Measurements from ENCODE around the gene KRT26. TPM values are rescaled to one million over a fixed set of nuclear protein-coding genes. Genes with fewer than 3 reads are reported as not detected.

Gene KRT26
- total and polyA plus RNA-seq, 2 of the 8 experiments (the other 6 are each of a cell fraction or from before 2014, with no cell fraction given) = not detected

DNA sequence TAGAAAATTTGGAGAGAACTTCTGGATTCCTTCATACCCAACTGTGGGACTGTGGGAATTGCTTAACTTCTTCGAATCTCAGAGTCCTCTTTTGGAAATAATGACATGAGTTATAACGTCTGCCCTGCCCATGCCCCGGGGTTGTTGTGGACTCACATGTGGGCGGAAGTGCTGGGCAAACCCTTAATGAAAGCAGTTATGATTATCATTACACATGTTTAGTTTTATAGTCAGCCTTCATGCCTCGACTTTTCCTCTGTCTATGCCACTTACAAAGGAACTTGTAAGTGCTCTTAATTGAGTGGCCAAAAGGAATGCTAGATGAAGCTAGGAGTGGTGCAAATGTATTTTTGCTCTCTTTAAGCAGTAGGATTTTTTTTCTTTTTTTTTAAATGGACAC is 6.5 kb upstream of the KRT26 start:
- Histone ChIP-seq H3K27me3 (replicated peaks in 1 of 4; ENCODE audit: control insufficient read depth in 3 of 4, extremely low read depth in 1 of 4, insufficient read depth in 3 of 4, low read length in 3 of 4) (peaks cover 0 to 3% (median 1%) of the 10 kb centered on the region in 4 experiments; a peak in 3 of 7 replicates), H3K79me1 (ENCODE audit: low read depth, low read length) (no peaks in the 10 kb centered on the region), H2BK15ac (ENCODE audit: low read length) (no peak overlapping the region), H3K4ac (replicated peaks; ENCODE audit: insufficient read length, low read depth, low read length) (no peak overlapping the region), H3K9me3 (ENCODE audit: insufficient read depth in 2 of 2, low read depth in 1 of 2, low read length in 1 of 2) (no peaks in the 10 kb centered on the region), H3K4me2 (ENCODE audit: insufficient read depth in 1 of 2, low read depth in 2 of 2, low read length in 2 of 2) (no peak overlapping the region), H2AFZ (ENCODE audit: low read length) (no peak overlapping the region), H2BK12ac (ENCODE audit: low read depth, low read length) (no peak overlapping the region), H3K79me2 (ENCODE audit: control insufficient read depth in 1 of 2, insufficient read depth in 2 of 2, low read length in 2 of 2) (no peaks in the 10 kb centered on the region), H3K14ac (ENCODE audit: insufficient read length) (no peak overlapping the region), H3K18ac (ENCODE audit: extremely low read depth, low read length) (no peak overlapping the region), H4K5ac (ENCODE audit: insufficient read length, low read depth, low read length) (no peak overlapping the region), H3K36me3 (ENCODE audit: control insufficient read depth in 2 of 4, insufficient read depth in 4 of 4, low read length in 3 of 4) (no peaks in the 10 kb centered on the region), H2BK5ac (ENCODE audit: low read depth, low read length) (no peak overlapping the region), H4K20me1 (replicated peaks in 1 of 2; ENCODE audit: control insufficient read depth in 1 of 2, insufficient read depth in 2 of 2, low read length in 2 of 2) (no peaks in the 10 kb centered on the region), H2BK20ac (ENCODE audit: low read length) (no peak overlapping the region), H3K4me1 (replicated peaks in 1 of 4; ENCODE audit: control insufficient read depth in 3 of 4, insufficient read depth in 4 of 4, low read length in 3 of 4) (no peaks in the 10 kb centered on the region), H3K56ac (replicated peaks; ENCODE audit: insufficient read length, low read depth, low read length) (no peak overlapping the region), H4K91ac (replicated peaks; ENCODE audit: insufficient read length, low read length) (no peak overlapping the region), H3K23me2 (ENCODE audit: low read depth, low read length) (no peaks in the 10 kb centered on the region), H4K8ac (ENCODE audit: extremely low read depth, insufficient read depth, low read length) (no peak overlapping the region), H3K27ac (ENCODE audit: low read depth, low read length) (no peak overlapping the region), H3K4me3 (ENCODE audit: extremely low read depth in 1 of 4, insufficient read depth in 2 of 4, low read depth in 3 of 4, low read length in 4 of 4) (no peak overlapping the region), H2AK5ac (ENCODE audit: low read depth, low read length) (no peak overlapping the region), H3K23ac (ENCODE audit: insufficient read length) (no peak overlapping the region), H3K9ac (replicated peaks in 1 of 4; ENCODE audit: extremely low read depth in 1 of 4, low read depth in 3 of 4, low read length in 3 of 4) (no peak overlapping the region), H2BK120ac (replicated peaks; ENCODE audit: low read depth, low read length) (no peak overlapping the region)
- CTCF ChIA-PET (ENCODE audit: partially characterized antibody) = interaction anchor here (1.3 to 1.6 kb wide), 2 partner anchors 13 to 189 kb away, joined by 4 to 5 read pairs; no protein-coding TSS in a partner anchor
- FAIRE-seq (no peak), DNase-seq (ENCODE audit: low read depth in 1 of 2, low spot score in 2 of 2) (no peak)
- TF ChIP-seq POLR2AphosphoS5 (IDR thresholded peaks at IDR 0.05; ENCODE audit: low read depth, low read length) = no peak
- POLR2A ChIA-PET (ENCODE audit: partially characterized antibody) = no interaction called here
- WGBS, 2 experiments (ENCODE audit: extremely low coverage in 1 of 2, insufficient coverage in 1 of 2, insufficient read length in 1 of 2, insufficient replicate concordance in 2 of 2, low coverage in 1 of 2, low lambda C conversion rate in 2 of 2, missing lambda C conversion rate in 1 of 2) = 89% methylated on average over 5 of the region's 5 CpGs; no CpG with 5 or more reads in 1 of the 2 experiments
